IMR-90 (cell line): ENCODE results near the gene SBSN. TPM values are rescaled to one million over a fixed set of nuclear protein-coding genes. Genes with fewer than 3 reads are reported as not detected.

ENCODE experiments used
- ATAC-seq: fragments of 200-7000 bp; cut with Tn5 transposase; 2 replicates; pipeline ENCODE4 v1.9.1; 2020; ENCODE audit warnings: low read depth, mild to moderate bottlenecking, moderate library complexity
- BruUV-seq: library from RNA; stranded (reverse); fragments of 400-500 nt; replicated peaks from 2 replicates; lab custom pipeline; 2021; lab: Mats Ljungman, UMichigan
- CTCF ChIA-PET: fragments of 300-600 bp; formaldehyde crosslinking; extraction: SDS; loops from one replicate; lab custom pipeline; 2021; ENCODE audit warnings: antibody characterized with exemption; lab: Yijun Ruan, JAX
- POLR2A ChIA-PET: fragments of 300-600 bp; sonication (Branson Sonifier 250); formaldehyde crosslinking; loops from one replicate; lab custom pipeline; 2022; ENCODE audit warnings: antibody characterized with exemption; ENCODE audit not compliant: unreplicated experiment; lab: Charles Lee
- DNase-seq: peaks from one replicate; pipeline ENCODE4 v3.0.0; 2013
- H2AFZ ChIP-seq: replicated peaks from 2 replicates; pipeline ENCODE3; 2013; ENCODE audit warnings: low read length, mild to moderate bottlenecking; ENCODE audit not compliant: poor library complexity
- H2AK5ac ChIP-seq: 2 replicates; pipeline ENCODE4 v1.6.1; 2013; ENCODE audit warnings: low read depth, low read length, inconsistent platforms
- H2AK9ac ChIP-seq: replicated peaks from 2 replicates; pipeline ENCODE3; 2013; ENCODE audit warnings: mild to moderate bottlenecking, low read depth, low read length, moderate library complexity; ENCODE audit not compliant: poor library complexity
- H2BK120ac ChIP-seq: 2 replicates; pipeline ENCODE4 v1.6.1; 2013; ENCODE audit warnings: low read depth, low read length, inconsistent platforms
- H2BK15ac ChIP-seq: 3 replicates; pipeline ENCODE4 v1.6.1; 2013; ENCODE audit warnings: low read depth, low read length, inconsistent platforms
- H2BK20ac ChIP-seq: 2 replicates; pipeline ENCODE4 v1.6.1; 2013; ENCODE audit warnings: low read depth, mild to moderate bottlenecking, inconsistent platforms, low read length, moderate library complexity
- H2BK5ac ChIP-seq: 2 replicates; pipeline ENCODE4 v1.6.1; 2013; ENCODE audit warnings: mild to moderate bottlenecking, low read depth, low read length, inconsistent platforms; ENCODE audit not compliant: poor library complexity, severe bottlenecking
- H3K14ac ChIP-seq: replicated peaks from 2 replicates; pipeline ENCODE4 v1.6.1; 2013; ENCODE audit warnings: low read depth, low read length, inconsistent platforms
- H3K18ac ChIP-seq: 2 replicates; pipeline ENCODE4 v1.6.1; 2013; ENCODE audit warnings: low read depth, low read length, control low read depth
- H3K23ac ChIP-seq: 2 replicates; pipeline ENCODE4 v1.6.1; 2013; ENCODE audit warnings: low read depth, low read length, inconsistent platforms
- H3K27ac ChIP-seq: 2 replicates; pipeline ENCODE4 v1.5.1; 2013; ENCODE audit warnings: mild to moderate bottlenecking, control low read depth, low read length; ENCODE audit not compliant: insufficient read depth
- H3K27me3 ChIP-seq: 2 replicates; pipeline ENCODE4 v1.6.1; 2013; ENCODE audit warnings: low read length; ENCODE audit not compliant: control insufficient read depth, insufficient read depth
- H3K36me3 ChIP-seq: 2 replicates; pipeline ENCODE4 v1.6.1; 2013; ENCODE audit warnings: low read length, mixed read lengths; ENCODE audit not compliant: control insufficient read depth, insufficient read depth
- H3K4ac ChIP-seq: 2 replicates; pipeline ENCODE4 v1.6.1; 2013; ENCODE audit warnings: low read depth, low read length, inconsistent platforms
- H3K4me1 ChIP-seq: 2 replicates; pipeline ENCODE4 v1.6.1; 2013; ENCODE audit warnings: low read length, mixed read lengths; ENCODE audit not compliant: control insufficient read depth, insufficient read depth
- H3K4me2 ChIP-seq: 2 replicates; pipeline ENCODE4 v1.6.1; 2013; ENCODE audit warnings: low read depth, mild to moderate bottlenecking, control low read depth, low read length, moderate library complexity
- H3K4me3 ChIP-seq: 2 replicates; pipeline ENCODE4 v1.5.1; 2013; ENCODE audit warnings: low read depth, mild to moderate bottlenecking, control low read depth, low read length, moderate library complexity; ENCODE audit not compliant: insufficient read depth
- H3K56ac ChIP-seq: 2 replicates; pipeline ENCODE4 v1.6.1; 2013; ENCODE audit warnings: low read length, inconsistent platforms; ENCODE audit not compliant: insufficient read depth; ENCODE audit errors: extremely low read depth
- H3K79me1 ChIP-seq, 2 experiments: 2 replicates each; pipeline ENCODE4 v1.6.1; 2013; ENCODE audit warnings: low read length in 2 of 2, inconsistent platforms in 1 of 2, low read depth in 1 of 2
- H3K9ac ChIP-seq: 2 replicates; pipeline ENCODE4 v1.6.1; 2013; ENCODE audit warnings: low read depth, low read length, control low read depth
- H3K9me1 ChIP-seq: 2 replicates; pipeline ENCODE4 v1.6.1; 2013; ENCODE audit warnings: low read length, inconsistent platforms; ENCODE audit not compliant: insufficient read depth
- H3K9me3 ChIP-seq: 2 replicates; pipeline ENCODE4 v1.6.1; 2013; ENCODE audit warnings: low read length; ENCODE audit not compliant: control insufficient read depth, insufficient read depth
- H4K20me1 ChIP-seq: 2 replicates; pipeline ENCODE4 v1.6.1; 2013; ENCODE audit warnings: low read length, inconsistent platforms; ENCODE audit not compliant: insufficient read depth
- H4K5ac ChIP-seq: 2 replicates; pipeline ENCODE4 v1.6.1; 2013; ENCODE audit warnings: mild to moderate bottlenecking, low read depth, low read length, control low read depth
- H4K8ac ChIP-seq, 2 experiments: 2 replicates each; pipeline ENCODE4 v1.6.1; 2013; ENCODE audit warnings: low read depth in 2 of 2, low read length in 2 of 2, control low read depth in 1 of 2, inconsistent platforms in 1 of 2
- H4K91ac ChIP-seq: 2 replicates; pipeline ENCODE4 v1.6.1; 2013; ENCODE audit warnings: low read depth, low read length, inconsistent platforms; ENCODE audit not compliant: insufficient read depth
- BHLHE40 ChIP-seq: fragments of 150-350 bp; IDR thresholded peaks from 2 replicates; pipeline ENCODE4 v1.6.1; 2016; ENCODE audit warnings: mild to moderate bottlenecking, low read depth, low read length
- CEBPB ChIP-seq: IDR thresholded peaks from 2 replicates; pipeline ENCODE4 v1.6.1; 2012; ENCODE audit warnings: low read depth, low read length, improper control_type of control experiment
- CHD1 ChIP-seq: IDR thresholded peaks from 2 replicates; pipeline ENCODE4 v1.6.1; 2012; ENCODE audit warnings: low read depth, low read length, improper control_type of control experiment
- FOS ChIP-seq: fragments of 150-350 bp; IDR thresholded peaks from 2 replicates; pipeline ENCODE4 v1.6.1; 2016; ENCODE audit warnings: low read depth, low read length
- MAFK ChIP-seq: IDR thresholded peaks from 2 replicates; pipeline ENCODE4 v1.6.1; 2012; ENCODE audit warnings: low read depth, low read length, improper control_type of control experiment
- RFX5 ChIP-seq: IDR thresholded peaks from 2 replicates; pipeline ENCODE4 v1.8.0; 2012; ENCODE audit warnings: low read depth, mild to moderate bottlenecking, low read length, moderate library complexity
- WGBS, 2 experiments: methylation state at CpG; one replicate each; pipeline versions ENCODE4 v1.1.5 to v1.1.7; 2013; ENCODE audit warnings: missing lambda C conversion rate in 2 of 2; ENCODE audit not compliant: insufficient read length in 1 of 2; ENCODE audit errors: extremely low coverage in 2 of 2; 5-methylcytosine and 5-hydroxymethylcytosine counted together
- dilution Hi-C: fragments of 300-500 bp; cut with HindIII; formaldehyde crosslinking; loops from one replicate; pipeline ENCODE4 v1.14.3; 2018; ENCODE audit warnings: low sequenced_read_pairs; ENCODE audit not compliant: unreplicated experiment
- in situ Hi-C: fragments of 300-500 bp; cut with MboI; formaldehyde crosslinking; loops from 3 replicates; pipeline ENCODE4 v1.14.3; 2019; ENCODE audit warnings: low sequenced_read_pairs, inconsistent platforms, mixed read lengths
- intact Hi-C: fragments of 100-400 bp; cut with micrococcal nuclease; formaldehyde crosslinking; loops from 2 replicates; pipeline ENCODE4 v1.10.0; 2022
- polyA plus RNA-seq, 3 experiments: library from polyadenylated mRNA; depleted of rRNA; stranded (reverse); fragments of >200 nt; gene quantifications; 2 replicates each; pipeline ENCODE4 v1.2.3, GENCODE V29; 2012; ENCODE audit warnings: low replicate concordance in 1 of 3
- total RNA-seq: library from RNA; depleted of rRNA; stranded (reverse); fragments of >200 nt; gene quantifications from 2 replicates; pipeline ENCODE4 v1.2.3, GENCODE V29; 2012
- TF ChIP-seq, protein P1 (sequence below): fragments of 150-350 bp; IDR thresholded peaks from 2 replicates; pipeline ENCODE4 v1.6.1; 2017; ENCODE audit warnings: mild to moderate bottlenecking, antibody characterized with exemption, low read length, low read depth

Gene SBSN
- total and polyA plus RNA-seq, 2 of the 4 experiments (the other 2 are of a cell fraction): 0.72 to 6.4 TPM

DNA sequence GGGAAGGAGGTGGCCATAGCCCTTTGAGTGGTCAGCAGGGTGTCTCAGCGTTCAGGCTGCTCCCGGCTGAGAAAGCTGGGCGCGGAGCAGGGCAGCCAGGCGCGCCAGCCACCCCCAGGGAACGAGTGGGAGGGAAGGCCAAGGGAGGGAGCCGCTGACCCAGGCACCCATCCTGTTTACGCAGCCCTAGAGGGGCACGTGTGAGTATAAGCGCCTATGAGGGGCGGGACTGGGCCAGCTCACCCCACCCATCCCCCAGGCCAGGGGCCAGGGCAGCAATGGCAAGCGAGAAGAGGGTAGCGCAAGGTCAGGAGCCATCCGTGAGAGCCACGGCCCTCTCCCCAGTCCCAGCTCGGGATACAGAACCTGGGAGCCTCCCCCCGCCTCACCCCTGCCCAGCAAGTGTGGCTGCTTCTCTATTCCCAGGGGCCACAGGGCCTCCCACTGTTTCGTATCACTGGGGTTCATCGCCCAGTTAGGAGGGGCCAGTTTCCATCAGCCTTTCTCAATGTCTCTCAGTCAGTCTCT, 13.8 kb downstream of the SBSN start:
- Histone ChIP-seq H2AK5ac (0 out of 2 replicates have a peak overlapping the region, but pooled peaks have one; percentile 7), H4K20me1 (no peaks in the 10 kb centered on the region)
- no peak for ATAC-seq

More for the DNA sequence above, 13.8 kb downstream of the SBSN start:
- WGBS, 2 experiments: 33% methylated on average over 10 of the region's 20 CpGs; no CpG with 5 or more reads in 1 of the 2 experiments
- H4K8ac ChIP-seq: no peak overlapping the region
- no peak for TF ChIP-seq FOS
- TF ChIP-seq MAFK: no peak
- no peak for TF ChIP-seq RFX5
- TF ChIP-seq, protein P1, sequence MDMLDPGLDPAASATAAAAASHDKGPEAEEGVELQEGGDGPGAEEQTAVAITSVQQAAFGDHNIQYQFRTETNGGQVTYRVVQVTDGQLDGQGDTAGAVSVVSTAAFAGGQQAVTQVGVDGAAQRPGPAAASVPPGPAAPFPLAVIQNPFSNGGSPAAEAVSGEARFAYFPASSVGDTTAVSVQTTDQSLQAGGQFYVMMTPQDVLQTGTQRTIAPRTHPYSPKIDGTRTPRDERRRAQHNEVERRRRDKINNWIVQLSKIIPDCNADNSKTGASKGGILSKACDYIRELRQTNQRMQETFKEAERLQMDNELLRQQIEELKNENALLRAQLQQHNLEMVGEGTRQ: peak; percentile 35; the same call in 1 of the 2 replicates
- no peak for TF ChIP-seq CEBPB
- no peak for TF ChIP-seq CHD1
- 0 out of 2 replicates have a peak, but pooled peaks have one; percentile 46 for TF ChIP-seq BHLHE40
- peaks cover 13% of the 10 kb centered on the region for H3K9me1 ChIP-seq
- no peak overlapping the region for H2BK20ac ChIP-seq
- no peak overlapping the region for H3K4ac ChIP-seq
- no peak overlapping the region; the same call in 2 of the 3 replicates for H2BK15ac ChIP-seq
- H3K27ac ChIP-seq: no peak overlapping the region
- H2AFZ ChIP-seq: peak overlapping the region; percentile 78
- peaks cover 32% of the 10 kb centered on the region for H3K27me3 ChIP-seq
- no peak overlapping the region for H3K4me3 ChIP-seq
- H3K23ac ChIP-seq: no peak overlapping the region
- no peak overlapping the region for H3K14ac ChIP-seq
- ChIA-PET CTCF (interaction anchor here (0.6 kb wide), 1 partner anchor 222 kb away, joined by 3 read pairs; no protein-coding TSS in a partner anchor), POLR2A (no interaction called here)
- H4K5ac ChIP-seq: no peak overlapping the region
- no peak overlapping the region for H3K9ac ChIP-seq
- H3K4me1 ChIP-seq: peaks cover 12% of the 10 kb centered on the region
- no peak overlapping the region for H3K56ac ChIP-seq
- no peak overlapping the region; the same call in 1 of the 2 replicates for H4K91ac ChIP-seq
- DNase-seq: no peak
- peak overlapping the region; percentile 50 for H2AK9ac ChIP-seq
- intact Hi-C loops (no loop called here), dilution Hi-C loops (no loop called here), in situ Hi-C loops (no loop called here)
- no peak overlapping the region for H3K18ac ChIP-seq
- no peaks in the 10 kb centered on the region for H3K36me3 ChIP-seq
- no peak overlapping the region for H3K4me2 ChIP-seq
- no peaks in the 10 kb centered on the region for H3K9me3 ChIP-seq
- no peak overlapping the region for H2BK5ac ChIP-seq
- 0 out of 4 replicates have a peak, but pooled peaks cover 0 to 3% of the 10 kb centered on the region in 2 experiments for H3K79me1 ChIP-seq
- no TSS peak for BruUV-seq
- no peak overlapping the region for H2BK120ac ChIP-seq
